ENCODE data around the gene FAM193A.

GRCh38 chr4:2745516-2745915 lies 209.1 kb downstream of the FAM193A start:
- TF ChIP-seq CTCF (IDR thresholded peaks at IDR 0.05; ENCODE audit: insufficient read depth, low read length, poor library complexity, severe bottlenecking) = no peak
- TF ChIP-seq EZH2phosphoT487 (conservative IDR thresholded peaks at IDR 0.05; ENCODE audit: low read length) = no peak

All from SU-DHL-6 (cell line).